Transverse colon (tissue), 4 donors: ENCODE results near the gene TSPYL6.

ENCODE experiments used
- CTCF ChIP-seq, 5 experiments: fragments of 200-600 bp in 3 of 5; fragments of 450-650 bp in 2 of 5; sonication (generic) in 3 of 5; IDR thresholded peaks; 1 replicate in 2 of 5; 2 replicates in 3 of 5; pipeline ENCODE4 v1.5.1; 2016 to 2017; ENCODE audit warnings: antibody characterized with exemption in 5 of 5, inconsistent platforms in 3 of 5, mild to moderate bottlenecking in 2 of 5, moderate library complexity in 1 of 5
- POLR2A ChIP-seq: fragments of 450-650 bp; IDR thresholded peaks from one replicate; pipeline ENCODE4 v1.6.1; 2016; ENCODE audit warnings: antibody characterized with exemption, mild to moderate bottlenecking, moderate library complexity
- POLR2AphosphoS5 ChIP-seq, 3 donors: sonication (generic); formaldehyde crosslinking; IDR thresholded peaks; one replicate each; pipeline ENCODE4 v1.6.1; 2016; ENCODE audit warnings: antibody characterized with exemption in 3 of 3

GRCh38 chr2:54209379-54209778, 46.6 kb downstream of the TSPYL6 start:
- TF ChIP-seq CTCF (IDR thresholded peaks at IDR 0.05) (no peak), POLR2AphosphoS5 (IDR thresholded peaks at IDR 0.05) (no peak), POLR2A (no peak)
